Activated T-helper 2 cell treated with anti-CD3 and anti-CD28 coated beads, Interferon-gamma antibody, Interleukin-2, Interleukin-4, amounts not matched to agents 10 μg/mL and 5 μg/mL and 100 μg/mL, durations not matched to agents 14 hours and 24 hours and 36 hours (primary cell): Measurements from ENCODE around the gene TIPRL. TPM values are rescaled to one million over a fixed set of nuclear protein-coding genes. Genes with fewer than 3 reads are reported as not detected.
A peak's percentile ranks its signal among the peaks of the same experiment; 100 is the strongest.
"Not testable (repeated sequence)": the region's sequence is repeated elsewhere in the genome, so short reads cannot be mapped to it uniquely, and the experiment has no call there.

Experiments
- DNase-seq: peaks from one replicate; pipeline ENCODE4 v3.0.0; 2021; ENCODE audit warnings: low spot score
- H3K27ac Mint-ChIP-seq: one replicate; pipeline ENCODE4 v1.8.0; 2021; ENCODE audit warnings: mixed read lengths
- H3K27me3 Mint-ChIP-seq: one replicate; pipeline ENCODE4 v1.8.0; 2021; ENCODE audit warnings: low read depth, mixed read lengths
- H3K36me3 Mint-ChIP-seq: one replicate; pipeline ENCODE4 v1.8.0; 2021; ENCODE audit warnings: low read depth, mixed read lengths
- H3K4me1 Mint-ChIP-seq: one replicate; pipeline ENCODE4 v1.8.0; 2021; ENCODE audit warnings: low read depth, mixed read lengths
- H3K4me3 Mint-ChIP-seq: one replicate; pipeline ENCODE4 v1.8.0; 2021; ENCODE audit warnings: low read depth, mild to moderate bottlenecking, moderate library complexity, mixed read lengths
- H3K9me3 Mint-ChIP-seq: one replicate; pipeline ENCODE4 v1.8.0; 2021; ENCODE audit warnings: mixed read lengths
- intact Hi-C: fragments of 100-400 bp; cut with micrococcal nuclease; formaldehyde crosslinking; loops from one replicate; pipeline ENCODE4 v1.15.1; 2023
- total RNA-seq: library from RNA; stranded (reverse); gene quantifications from 2 replicates; pipeline ENCODE4 v1.2.3, GENCODE V29; 2022

Gene TIPRL
- total RNA-seq, 1 donor from 2014 or later = 63.4 TPM

- Mint-ChIP-seq H3K4me3 (no peak overlapping the region), H3K9me3 (no peaks in the 10 kb centered on the region), H3K27me3 (no peaks in the 10 kb centered on the region), H3K36me3 (peaks cover 76% of the 10 kb centered on the region), H3K4me1 (peaks cover 20% of the 10 kb centered on the region), H3K27ac (no peak overlapping the region)
- intact Hi-C loops = no loop called here
- no peak for DNase-seq
Observed at GRCh38 chr1:168199056-168199455, 20.3 kb downstream of the TIPRL start.

- Mint-ChIP-seq H3K4me1 (peaks cover 6% of the 10 kb centered on the region), H3K36me3 (peaks cover 63% of the 10 kb centered on the region), H3K27ac (no peak overlapping the region), H3K9me3 (peaks cover 7% of the 10 kb centered on the region), H3K27me3 (no peaks in the 10 kb centered on the region), H3K4me3 (no peak overlapping the region)
- intact Hi-C loops = no loop called here
- no peak for DNase-seq
Observed at GRCh38 chr1:168202941-168203654, 24.3 kb downstream of the TIPRL start.

GRCh38 chr1:168206111-168206510 is 27.3 kb downstream of the TIPRL start:
- Mint-ChIP-seq H3K4me3 (no peak overlapping the region), H3K27ac (no peak overlapping the region), H3K4me1 (no peaks in the 10 kb centered on the region), H3K9me3 (peaks cover 7% of the 10 kb centered on the region), H3K27me3 (no peaks in the 10 kb centered on the region), H3K36me3 (peaks cover 45% of the 10 kb centered on the region)
- no peak for DNase-seq
- intact Hi-C loops = no loop called here

- intact Hi-C loops, H3K4me3 Mint-ChIP-seq, H3K27ac Mint-ChIP-seq, H3K4me1 Mint-ChIP-seq, DNase-seq, H3K27me3 Mint-ChIP-seq: not testable (repeated sequence)
- H3K9me3 Mint-ChIP-seq = peaks cover 13% of the 10 kb centered on the region
- H3K36me3 Mint-ChIP-seq = peaks cover 36% of the 10 kb centered on the region
Observed at GRCh38 chr1:168207673-168208072, 28.9 kb downstream of the TIPRL start.

GRCh38 chr1:168210312-168210711 is 31.6 kb downstream of the TIPRL start:
- intact Hi-C loops = no loop called here
- Mint-ChIP-seq H3K4me1 (peaks cover 2% of the 10 kb centered on the region), H3K27ac (no peak overlapping the region), H3K27me3 (no peaks in the 10 kb centered on the region), H3K4me3 (no peak overlapping the region), H3K9me3 (peaks cover 21% of the 10 kb centered on the region), H3K36me3 (peaks cover 27% of the 10 kb centered on the region)
- no peak for DNase-seq

- H3K27ac Mint-ChIP-seq = no peak overlapping the region
- peaks cover 15% of the 10 kb centered on the region for H3K9me3 Mint-ChIP-seq
- no peak overlapping the region for H3K4me3 Mint-ChIP-seq
- DNase-seq = no peak
- H3K36me3 Mint-ChIP-seq = peaks cover 21% of the 10 kb centered on the region
- H3K27me3 Mint-ChIP-seq = no peaks in the 10 kb centered on the region
- intact Hi-C loops = no loop called here
- H3K4me1 Mint-ChIP-seq = peaks cover 2% of the 10 kb centered on the region
Observed at GRCh38 chr1:168213349-168213748, 34.6 kb downstream of the TIPRL start.

- Mint-ChIP-seq H3K27ac (no peak overlapping the region), H3K4me3 (no peak overlapping the region), H3K9me3 (peaks cover 14% of the 10 kb centered on the region)
Observed at GRCh38 chr1:168216171-168216570, 37.4 kb downstream of the TIPRL start.

GRCh38 chr1:168217664-168218063 is 38.9 kb downstream of the TIPRL start:
- H3K27ac Mint-ChIP-seq = no peak overlapping the region
- H3K4me3 Mint-ChIP-seq = no peak overlapping the region
- peaks cover 7% of the 10 kb centered on the region for H3K4me1 Mint-ChIP-seq
- no peak for DNase-seq
- intact Hi-C loops = no loop called here
- H3K9me3 Mint-ChIP-seq = peaks cover 9% of the 10 kb centered on the region
- peaks cover 11% of the 10 kb centered on the region for H3K36me3 Mint-ChIP-seq
- H3K27me3 Mint-ChIP-seq = no peaks in the 10 kb centered on the region

More at GRCh38 chr1:168216171-168216570, 37.4 kb downstream of the TIPRL start:
- H3K36me3 Mint-ChIP-seq = peaks cover 16% of the 10 kb centered on the region
- intact Hi-C loops = no loop called here
- no peak for DNase-seq
- H3K27me3 Mint-ChIP-seq = no peaks in the 10 kb centered on the region
- H3K4me1 Mint-ChIP-seq = peaks cover 10% of the 10 kb centered on the region

- intact Hi-C loops = no loop called here
- Mint-ChIP-seq H3K27ac (no peak overlapping the region), H3K9me3 (peaks cover under 1% of the 10 kb centered on the region), H3K27me3 (no peaks in the 10 kb centered on the region), H3K4me3 (no peak overlapping the region), H3K36me3 (peaks cover 5% of the 10 kb centered on the region), H3K4me1 (peaks cover 10% of the 10 kb centered on the region)
- DNase-seq = no peak
Observed at GRCh38 chr1:168218658-168219057, 39.9 kb downstream of the TIPRL start.

- Mint-ChIP-seq H3K27ac (peak overlapping the region; percentile 53), H3K27me3 (no peaks in the 10 kb centered on the region), H3K4me3 (peak overlapping the region; percentile 16), H3K36me3 (no peaks in the 10 kb centered on the region), H3K4me1 (peaks cover 26% of the 10 kb centered on the region), H3K9me3 (no peaks in the 10 kb centered on the region)
- no peak for DNase-seq
- intact Hi-C loops = no loop called here
Observed at GRCh38 chr1:168220470-168220871, 41.7 kb downstream of the TIPRL start.

GRCh38 chr1:168221275-168221674 is 42.5 kb downstream of the TIPRL start:
- H3K36me3 Mint-ChIP-seq = no peaks in the 10 kb centered on the region
- no peaks in the 10 kb centered on the region for H3K9me3 Mint-ChIP-seq
- intact Hi-C loops = no loop called here
- no peak overlapping the region for H3K27ac Mint-ChIP-seq
- DNase-seq = no peak
- peaks cover 26% of the 10 kb centered on the region for H3K4me1 Mint-ChIP-seq
- no peaks in the 10 kb centered on the region for H3K27me3 Mint-ChIP-seq
- H3K4me3 Mint-ChIP-seq = no peak overlapping the region

- Mint-ChIP-seq H3K27ac (no peak overlapping the region), H3K36me3 (peaks cover 18% of the 10 kb centered on the region), H3K27me3 (no peaks in the 10 kb centered on the region), H3K4me1 (peaks cover 40% of the 10 kb centered on the region), H3K4me3 (no peak overlapping the region), H3K9me3 (no peaks in the 10 kb centered on the region)
- no peak for DNase-seq
- intact Hi-C loops = no loop called here
Observed at GRCh38 chr1:168223261-168223660, 44.5 kb downstream of the TIPRL start.

- DNase-seq = no peak
- Mint-ChIP-seq H3K27ac (no peak overlapping the region), H3K4me1 (peaks cover 46% of the 10 kb centered on the region), H3K9me3 (no peaks in the 10 kb centered on the region), H3K4me3 (no peak overlapping the region), H3K36me3 (peaks cover 25% of the 10 kb centered on the region), H3K27me3 (no peaks in the 10 kb centered on the region)
- intact Hi-C loops = no loop called here
Observed at GRCh38 chr1:168223681-168224540, 45.1 kb downstream of the TIPRL start.
